HUES48 (cell line): Measurements from ENCODE around the gene FER.
"Not testable (repeated sequence)": the region's sequence is repeated elsewhere in the genome, so short reads cannot be mapped to it uniquely, and the experiment has no call there.

Experiments used
- H3K27ac ChIP-seq: one replicate; pipeline ENCODE4 v1.7.0; 2013; ENCODE audit warnings: low read depth, low read length, inconsistent platforms
- H3K27me3 ChIP-seq: 2 replicates; pipeline ENCODE4 v1.6.1; 2013; ENCODE audit warnings: mild to moderate bottlenecking, low read length; ENCODE audit not compliant: control insufficient read depth, insufficient read depth
- H3K36me3 ChIP-seq: 2 replicates; pipeline ENCODE4 v1.6.1; 2013; ENCODE audit warnings: low read length; ENCODE audit not compliant: control insufficient read depth, insufficient read depth
- H3K4me1 ChIP-seq: 2 replicates; pipeline ENCODE4 v1.6.1; 2013; ENCODE audit warnings: mild to moderate bottlenecking, low read length; ENCODE audit not compliant: control insufficient read depth, insufficient read depth
- H3K4me3 ChIP-seq: 2 replicates; pipeline ENCODE4 v1.5.1; 2013; ENCODE audit warnings: mild to moderate bottlenecking, low read depth, low read length
- H3K9ac ChIP-seq: 2 replicates; pipeline ENCODE4 v1.6.1; 2013; ENCODE audit warnings: mild to moderate bottlenecking, low read depth, low read length, moderate library complexity
- H3K9me3 ChIP-seq: 2 replicates; pipeline ENCODE4 v1.6.1; 2013; ENCODE audit warnings: low read length; ENCODE audit not compliant: control insufficient read depth, insufficient read depth

FER gene

GRCh38 chr5:108747774-108748400, at the start of gene FER:
Gene FER, plus strand, starts transcription at chr5:108747897. Its CDS starts 50,286 bp downstream, at chr5:108798183.
- Histone ChIP-seq H3K36me3 (no peaks in the 10 kb centered on the region), H3K4me1 (peaks cover 24% of the 10 kb centered on the region), H3K27ac (peak within 1 kb of the TSS; percentile 100), H3K27me3 (no peaks in the 10 kb centered on the region), H3K9me3 (no peaks in the 10 kb centered on the region), H3K4me3 (peak within 1 kb of the TSS; percentile 98), H3K9ac (peak within 1 kb of the TSS; percentile 98)

- not testable (repeated sequence) for H3K27ac ChIP-seq, H3K9me3 ChIP-seq, H3K9ac ChIP-seq, H3K36me3 ChIP-seq, H3K27me3 ChIP-seq, H3K4me3 ChIP-seq
- peaks cover 12% of the 10 kb centered on the region for H3K4me1 ChIP-seq
These were observed 47.3 kb upstream of the FER start for GRCh38 chr5:108700388-108700787.

DNA sequence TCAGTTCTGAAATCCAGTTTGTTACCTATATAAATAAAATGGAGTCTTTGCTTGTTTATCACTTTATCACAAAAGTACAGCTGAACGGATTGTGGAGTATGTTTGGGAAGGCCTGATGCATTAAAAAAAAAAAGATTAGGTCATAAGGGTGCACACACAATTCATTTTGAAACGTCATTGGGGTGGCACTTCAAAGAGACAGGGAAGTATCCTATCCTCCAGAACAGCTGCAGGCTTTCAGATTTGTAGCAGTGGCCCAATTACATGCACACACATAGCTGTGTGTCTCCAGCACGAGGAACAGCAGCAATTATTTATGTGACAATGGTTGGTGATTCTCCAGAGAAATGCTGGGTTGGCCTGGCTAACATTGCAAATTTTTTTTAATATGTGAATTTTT, 46.8 kb upstream of the FER start:
- Histone ChIP-seq H3K4me1 (peaks cover 12% of the 10 kb centered on the region), H3K36me3 (no peaks in the 10 kb centered on the region), H3K27ac (no peak overlapping the region), H3K27me3 (no peaks in the 10 kb centered on the region), H3K4me3 (no peak overlapping the region), H3K9me3 (no peaks in the 10 kb centered on the region), H3K9ac (no peak overlapping the region)

- H3K27me3 ChIP-seq, result no peaks in the 10 kb centered on the region
- no peaks in the 10 kb centered on the region for H3K36me3 ChIP-seq
- no peak overlapping the region for H3K27ac ChIP-seq
- no peak overlapping the region for H3K4me3 ChIP-seq
- H3K4me1 ChIP-seq, result peaks cover 1% of the 10 kb centered on the region
- H3K9ac ChIP-seq, result no peak overlapping the region
- H3K9me3 ChIP-seq, result no peaks in the 10 kb centered on the region
These were observed 45.2 kb upstream of the FER start for GRCh38 chr5:108702546-108702945.

GRCh38 chr5:108703313-108703712, 44.4 kb upstream of the FER start:
- Histone ChIP-seq H3K36me3 (no peaks in the 10 kb centered on the region), H3K9ac (no peak overlapping the region), H3K4me1 (no peaks in the 10 kb centered on the region; the same call in 1 of the 2 replicates), H3K27me3 (no peaks in the 10 kb centered on the region), H3K4me3 (no peak overlapping the region), H3K27ac (no peak overlapping the region), H3K9me3 (no peaks in the 10 kb centered on the region)

GRCh38 chr5:108707141-108707540, 40.6 kb upstream of the FER start:
- Histone ChIP-seq H3K9ac (no peak overlapping the region), H3K27me3 (no peaks in the 10 kb centered on the region), H3K27ac (no peak overlapping the region), H3K36me3 (no peaks in the 10 kb centered on the region), H3K4me3 (no peak overlapping the region), H3K9me3 (no peaks in the 10 kb centered on the region), H3K4me1 (peaks cover 4% of the 10 kb centered on the region)

- no peak overlapping the region for H3K4me3 ChIP-seq
- H3K27ac ChIP-seq, result no peak overlapping the region
- H3K9me3 ChIP-seq, result no peaks in the 10 kb centered on the region
- H3K4me1 ChIP-seq, result peaks cover 8% of the 10 kb centered on the region
- no peaks in the 10 kb centered on the region for H3K36me3 ChIP-seq
- no peaks in the 10 kb centered on the region for H3K27me3 ChIP-seq
- H3K9ac ChIP-seq, result no peak overlapping the region
These were observed 35.8 kb upstream of the FER start for GRCh38 chr5:108711898-108712297.

DNA sequence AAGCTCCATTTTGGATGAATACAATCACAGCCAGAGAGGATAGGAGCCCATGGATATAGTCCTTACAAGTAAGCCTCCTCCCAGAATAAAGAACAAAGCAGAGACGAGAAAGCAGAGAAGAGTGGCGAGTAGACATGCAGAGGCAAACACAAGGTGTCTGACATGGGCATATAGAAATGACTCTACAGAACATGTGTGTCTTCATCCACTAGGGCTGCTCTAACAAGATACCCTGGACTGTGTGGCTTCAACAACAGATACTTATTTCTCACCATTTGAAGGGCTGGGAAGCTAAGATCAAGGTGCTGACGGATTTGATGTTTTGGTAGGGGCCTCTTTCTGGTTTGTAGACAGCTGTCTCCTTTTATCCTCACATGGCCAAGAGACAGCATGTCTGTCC, 32.3 kb upstream of the FER start:
- Histone ChIP-seq H3K27me3 (no peaks in the 10 kb centered on the region), H3K9me3 (no peaks in the 10 kb centered on the region), H3K36me3 (no peaks in the 10 kb centered on the region)

GRCh38 chr5:108720391-108720790, 27.3 kb upstream of the FER start:
- H3K4me1 ChIP-seq, result no peaks in the 10 kb centered on the region
- H3K9ac ChIP-seq, result no peak overlapping the region
- no peak overlapping the region for H3K4me3 ChIP-seq
- no peaks in the 10 kb centered on the region for H3K9me3 ChIP-seq
- no peaks in the 10 kb centered on the region for H3K36me3 ChIP-seq
- no peak overlapping the region for H3K27ac ChIP-seq
- no peaks in the 10 kb centered on the region for H3K27me3 ChIP-seq

More for the DNA sequence above, 32.3 kb upstream of the FER start:
- Histone ChIP-seq H3K27ac (no peak overlapping the region), H3K4me1 (peaks cover 8% of the 10 kb centered on the region; the same call in 1 of the 2 replicates), H3K9ac (no peak overlapping the region), H3K4me3 (no peak overlapping the region)

GRCh38 chr5:108726446-108727235, 21.1 kb upstream of the FER start:
- Histone ChIP-seq H3K9me3 (no peaks in the 10 kb centered on the region), H3K36me3 (no peaks in the 10 kb centered on the region), H3K9ac (no peak overlapping the region), H3K4me3 (peak overlapping the region; percentile 73), H3K4me1 (peaks cover 28% of the 10 kb centered on the region), H3K27ac (no peak overlapping the region), H3K27me3 (no peaks in the 10 kb centered on the region)

- Histone ChIP-seq H3K4me1 (peaks cover 28% of the 10 kb centered on the region), H3K36me3 (no peaks in the 10 kb centered on the region), H3K27ac (no peak overlapping the region), H3K9me3 (no peaks in the 10 kb centered on the region), H3K4me3 (peak overlapping the region; percentile 73), H3K9ac (peak overlapping the region; percentile 83), H3K27me3 (no peaks in the 10 kb centered on the region)
These were observed 20.5 kb upstream of the FER start for GRCh38 chr5:108727236-108727650.
